ENCODE results near the gene TBC1D24.

Gene TBC1D24

DNA sequence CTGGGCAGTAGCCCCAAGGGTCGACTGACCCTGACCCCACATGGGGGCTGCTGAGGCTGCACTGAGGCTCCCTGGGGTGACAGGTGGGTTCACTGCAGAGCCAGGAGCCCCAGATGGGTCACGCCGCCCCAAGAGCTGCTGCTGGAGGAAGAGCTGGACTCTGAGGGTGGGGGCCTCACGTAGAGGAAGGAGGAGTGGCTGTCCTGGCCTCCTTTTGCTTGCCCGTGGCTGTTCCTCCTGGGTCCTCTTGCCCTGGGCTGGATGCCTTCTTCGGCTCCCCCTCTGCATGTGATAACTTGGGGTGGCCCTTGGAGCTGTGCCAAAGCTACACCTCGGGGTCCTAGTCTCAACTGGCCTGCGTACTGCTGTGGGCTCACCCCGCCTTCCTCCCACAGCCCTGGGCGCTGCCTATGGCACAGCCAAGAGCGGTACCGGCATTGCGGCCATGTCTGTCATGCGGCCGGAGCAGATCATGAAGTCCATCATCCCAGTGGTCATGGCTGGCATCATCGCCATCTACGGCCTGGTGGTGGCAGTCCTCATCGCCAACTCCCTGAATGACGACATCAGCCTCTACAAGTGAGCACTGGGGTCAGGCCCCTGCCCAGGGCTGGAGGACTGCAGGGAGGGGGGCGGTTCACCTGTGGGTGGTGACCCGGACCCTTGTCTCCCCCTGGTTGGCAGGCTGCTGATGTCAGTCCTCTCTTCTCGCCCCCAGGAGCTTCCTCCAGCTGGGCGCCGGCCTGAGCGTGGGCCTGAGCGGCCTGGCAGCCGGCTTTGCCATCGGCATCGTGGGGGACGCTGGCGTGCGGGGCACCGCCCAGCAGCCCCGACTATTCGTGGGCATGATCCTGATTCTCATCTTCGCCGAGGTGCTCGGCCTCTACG is 44.1 kb downstream of the TBC1D24 start:
- Histone ChIP-seq H3K4me1 (ENCODE audit: insufficient read depth, low read length) (peaks cover 69% of the 10 kb centered on the region), H3K9ac (ENCODE audit: low read depth, low read length) (peak overlapping the region; percentile 36), H3K27me3 (ENCODE audit: insufficient read depth, low read length, poor library complexity) (no peaks in the 10 kb centered on the region), H3K79me2 (ENCODE audit: insufficient read depth, low read length) (peaks cover 85% of the 10 kb centered on the region), H3K4me2 (ENCODE audit: insufficient read depth, low read length) (peak overlapping the region; percentile 99), H2AFZ (ENCODE audit: low read depth, low read length) (no peak overlapping the region), H3K9me3 (ENCODE audit: insufficient read depth, low read length, severe bottlenecking) (no peaks in the 10 kb centered on the region), H4K20me1 (ENCODE audit: insufficient read depth, low read length) (peaks cover 67% of the 10 kb centered on the region), H3K36me3 (ENCODE audit: insufficient read depth, low read length) (peaks cover 47% of the 10 kb centered on the region), H3K4me3 (ENCODE audit: low read depth in 1 of 2, low read length in 2 of 2) (peak overlapping the region in 1 of 2 experiments; percentile 84; a peak in 1 of 4 replicates), H3K27ac (ENCODE audit: low read length) (no peak overlapping the region)
- ATAC-seq (ENCODE audit: insufficient read depth, low read depth) (no peak), DNase-seq (no peak)
- TF ChIP-seq EZH2 (IDR thresholded peaks at IDR 0.05; ENCODE audit: borderline replicate concordance, low read depth, low read length, severe bottlenecking) = no peak
- TF ChIP-seq, protein P1, sequence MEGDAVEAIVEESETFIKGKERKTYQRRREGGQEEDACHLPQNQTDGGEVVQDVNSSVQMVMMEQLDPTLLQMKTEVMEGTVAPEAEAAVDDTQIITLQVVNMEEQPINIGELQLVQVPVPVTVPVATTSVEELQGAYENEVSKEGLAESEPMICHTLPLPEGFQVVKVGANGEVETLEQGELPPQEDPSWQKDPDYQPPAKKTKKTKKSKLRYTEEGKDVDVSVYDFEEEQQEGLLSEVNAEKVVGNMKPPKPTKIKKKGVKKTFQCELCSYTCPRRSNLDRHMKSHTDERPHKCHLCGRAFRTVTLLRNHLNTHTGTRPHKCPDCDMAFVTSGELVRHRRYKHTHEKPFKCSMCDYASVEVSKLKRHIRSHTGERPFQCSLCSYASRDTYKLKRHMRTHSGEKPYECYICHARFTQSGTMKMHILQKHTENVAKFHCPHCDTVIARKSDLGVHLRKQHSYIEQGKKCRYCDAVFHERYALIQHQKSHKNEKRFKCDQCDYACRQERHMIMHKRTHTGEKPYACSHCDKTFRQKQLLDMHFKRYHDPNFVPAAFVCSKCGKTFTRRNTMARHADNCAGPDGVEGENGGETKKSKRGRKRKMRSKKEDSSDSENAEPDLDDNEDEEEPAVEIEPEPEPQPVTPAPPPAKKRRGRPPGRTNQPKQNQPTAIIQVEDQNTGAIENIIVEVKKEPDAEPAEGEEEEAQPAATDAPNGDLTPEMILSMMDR (IDR thresholded peaks at IDR 0.05; ENCODE audit: borderline replicate concordance, extremely low read depth, low read length, poor library complexity, severe bottlenecking) = no peak

DNA sequence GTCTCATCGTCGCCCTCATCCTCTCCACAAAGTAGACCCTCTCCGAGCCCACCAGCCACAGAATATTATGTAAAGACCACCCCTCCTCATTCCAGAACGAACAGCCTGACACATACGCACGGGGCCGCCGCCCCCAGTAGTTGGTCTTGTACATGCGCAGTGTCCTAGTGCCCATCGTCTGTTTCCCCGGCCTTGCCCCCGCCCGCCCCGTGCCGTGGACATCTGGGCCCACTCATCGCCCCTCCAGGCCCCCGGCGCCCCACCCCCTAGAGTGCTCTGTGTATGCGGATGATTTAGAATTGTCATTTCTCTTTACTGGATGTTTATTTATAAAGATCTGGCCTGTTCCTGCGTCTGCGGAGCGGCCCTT is 44.8 kb downstream of the TBC1D24 start:
- Histone ChIP-seq H3K4me2 (ENCODE audit: insufficient read depth, low read length) (peak overlapping the region; percentile 99), H4K20me1 (ENCODE audit: insufficient read depth, low read length) (peaks cover 64% of the 10 kb centered on the region), H3K4me3 (ENCODE audit: low read depth in 1 of 2, low read length in 2 of 2) (peak overlapping the region in 1 of 2 experiments; percentile 84; a peak in 2 of 4 replicates), H3K4me1 (ENCODE audit: insufficient read depth, low read length) (peaks cover 68% of the 10 kb centered on the region), H3K79me2 (ENCODE audit: insufficient read depth, low read length) (peaks cover 79% of the 10 kb centered on the region), H3K36me3 (ENCODE audit: insufficient read depth, low read length) (peaks cover 54% of the 10 kb centered on the region), H3K27me3 (ENCODE audit: insufficient read depth, low read length, poor library complexity) (no peaks in the 10 kb centered on the region), H3K9ac (ENCODE audit: low read depth, low read length) (peak overlapping the region; percentile 36), H3K9me3 (ENCODE audit: insufficient read depth, low read length, severe bottlenecking) (no peaks in the 10 kb centered on the region), H3K27ac (ENCODE audit: low read length) (peak overlapping the region; percentile 68), H2AFZ (ENCODE audit: low read depth, low read length) (peak overlapping the region; percentile 77)
- DNase-seq = no peak
- ATAC-seq (ENCODE audit: insufficient read depth, low read depth) = no peak
- TF ChIP-seq, protein P1 (IDR thresholded peaks at IDR 0.05; ENCODE audit: borderline replicate concordance, extremely low read depth, low read length, poor library complexity, severe bottlenecking) = no peak
- TF ChIP-seq EZH2 (IDR thresholded peaks at IDR 0.05; ENCODE audit: borderline replicate concordance, low read depth, low read length, severe bottlenecking) = no peak

DNA sequence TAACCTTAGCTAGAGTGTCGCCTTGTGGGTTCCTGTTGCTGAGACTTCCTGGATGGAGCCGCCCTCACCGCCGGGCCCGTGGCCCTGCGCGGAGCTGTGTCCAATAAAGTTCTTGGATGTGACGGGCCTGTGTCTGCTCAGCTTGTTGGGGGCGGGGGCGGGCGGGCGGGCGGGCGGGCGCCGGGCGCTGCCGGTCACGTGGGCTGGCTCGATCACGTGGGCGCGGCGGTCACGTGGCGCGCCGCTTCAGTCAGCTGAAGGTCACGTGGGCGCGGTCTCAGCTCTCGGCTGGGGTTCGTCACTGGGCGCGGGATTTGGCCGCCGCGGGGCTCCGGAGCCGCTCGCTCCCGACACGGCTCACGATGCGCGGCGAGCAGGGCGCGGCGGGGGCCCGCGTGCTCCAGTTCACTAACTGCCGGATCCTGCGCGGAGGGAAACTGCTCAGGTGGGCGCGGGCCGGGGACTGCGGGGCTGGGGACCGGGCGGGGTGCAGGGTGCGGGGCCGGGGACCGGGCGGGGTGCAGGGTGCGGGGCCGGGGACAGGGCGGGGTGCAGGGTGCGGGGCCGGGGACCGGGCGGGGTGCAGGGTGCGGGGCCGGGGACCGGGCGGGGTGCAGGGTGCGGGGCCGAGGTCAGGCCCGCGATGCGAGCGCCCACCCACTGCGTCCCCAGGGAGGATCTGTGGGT is 45.3 kb downstream of the TBC1D24 start, which contains the start of gene AMDHD2:
AMDHD2 (plus strand) TSS at position 275 of the 687 bp plus-strand sequence; CDS start at position 363, 88 bp downstream.
- Histone ChIP-seq H3K4me3 (ENCODE audit: low read depth in 1 of 2, low read length in 2 of 2) (peak within 1 kb of the TSS; percentile 33 to 84; a peak in 3 of 4 replicates), H3K4me1 (ENCODE audit: insufficient read depth, low read length) (peaks cover 63% of the 10 kb centered on the region), H3K27me3 (ENCODE audit: insufficient read depth, low read length, poor library complexity) (no peaks in the 10 kb centered on the region), H2AFZ (ENCODE audit: low read depth, low read length) (peak within 1 kb of the TSS; percentile 77), H3K36me3 (ENCODE audit: insufficient read depth, low read length) (peaks cover 58% of the 10 kb centered on the region), H3K79me2 (ENCODE audit: insufficient read depth, low read length) (peaks cover 73% of the 10 kb centered on the region), H4K20me1 (ENCODE audit: insufficient read depth, low read length) (peaks cover 58% of the 10 kb centered on the region), H3K9me3 (ENCODE audit: insufficient read depth, low read length, severe bottlenecking) (no peaks in the 10 kb centered on the region), H3K27ac (ENCODE audit: low read length) (peak within 1 kb of the TSS; percentile 76), H3K4me2 (ENCODE audit: insufficient read depth, low read length) (peak within 1 kb of the TSS; percentile 99), H3K9ac (ENCODE audit: low read depth, low read length) (peak within 1 kb of the TSS; percentile 63)
- no peak for TF ChIP-seq EZH2 (IDR thresholded peaks at IDR 0.05; ENCODE audit: borderline replicate concordance, low read depth, low read length, severe bottlenecking)
- TF ChIP-seq, protein P1 (IDR thresholded peaks at IDR 0.05; ENCODE audit: borderline replicate concordance, extremely low read depth, low read length, poor library complexity, severe bottlenecking) = no peak
- peak; percentile 90 for DNase-seq
- ATAC-seq (ENCODE audit: insufficient read depth, low read depth) = peak; percentile 80

Measured in DND-41 (cell line).